Stimulated activated CD8-positive, alpha-beta memory T cell treated with anti-CD3 and anti-CD28 coated beads, Interleukin-12 subunit alpha, Interleukin-12 subunit beta, amount 100 ng/mL, for 1 hour (primary cell): ENCODE results near the gene FAP.

Experiments used
- DNase-seq: peaks from one replicate; pipeline ENCODE4 v3.0.0-alpha.2; 2020; ENCODE audit warnings: low read depth

Gene FAP

DNA sequence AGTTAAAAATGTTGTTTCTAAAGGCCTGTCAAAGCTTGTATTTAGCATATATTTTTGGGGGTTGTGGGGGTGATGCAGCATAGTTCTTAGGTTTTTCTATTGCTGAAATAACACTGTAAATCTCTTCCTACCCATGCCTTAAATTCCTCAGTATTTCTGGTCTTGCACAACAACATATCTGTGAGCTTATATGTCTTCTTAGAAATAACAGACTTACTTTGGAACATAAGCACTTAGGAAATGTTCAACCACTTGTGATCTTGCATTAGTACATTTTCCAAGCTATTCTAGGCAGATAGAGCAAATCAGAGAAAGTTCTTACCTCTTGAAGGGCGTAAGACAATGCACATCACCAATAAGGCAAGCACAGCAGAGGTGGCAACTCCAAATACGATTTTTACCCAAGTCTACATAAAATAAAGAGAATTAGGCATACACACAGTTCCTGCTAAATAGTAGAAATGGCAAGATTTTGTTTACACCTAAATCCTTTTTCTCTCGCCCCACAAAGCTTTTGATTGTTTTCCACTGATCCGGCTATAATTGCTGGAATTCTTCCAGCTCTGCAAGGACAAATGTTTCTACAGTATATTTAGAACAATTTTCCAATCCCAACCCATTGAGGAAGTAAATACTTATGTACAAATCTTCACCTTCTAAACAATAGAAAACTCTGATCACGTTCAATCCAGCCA, 512 bp downstream of the FAP start:
- no peak for DNase-seq

GRCh38 chr2:162241571-162241970, 1.7 kb downstream of the FAP start:
- no peak for DNase-seq

DNA sequence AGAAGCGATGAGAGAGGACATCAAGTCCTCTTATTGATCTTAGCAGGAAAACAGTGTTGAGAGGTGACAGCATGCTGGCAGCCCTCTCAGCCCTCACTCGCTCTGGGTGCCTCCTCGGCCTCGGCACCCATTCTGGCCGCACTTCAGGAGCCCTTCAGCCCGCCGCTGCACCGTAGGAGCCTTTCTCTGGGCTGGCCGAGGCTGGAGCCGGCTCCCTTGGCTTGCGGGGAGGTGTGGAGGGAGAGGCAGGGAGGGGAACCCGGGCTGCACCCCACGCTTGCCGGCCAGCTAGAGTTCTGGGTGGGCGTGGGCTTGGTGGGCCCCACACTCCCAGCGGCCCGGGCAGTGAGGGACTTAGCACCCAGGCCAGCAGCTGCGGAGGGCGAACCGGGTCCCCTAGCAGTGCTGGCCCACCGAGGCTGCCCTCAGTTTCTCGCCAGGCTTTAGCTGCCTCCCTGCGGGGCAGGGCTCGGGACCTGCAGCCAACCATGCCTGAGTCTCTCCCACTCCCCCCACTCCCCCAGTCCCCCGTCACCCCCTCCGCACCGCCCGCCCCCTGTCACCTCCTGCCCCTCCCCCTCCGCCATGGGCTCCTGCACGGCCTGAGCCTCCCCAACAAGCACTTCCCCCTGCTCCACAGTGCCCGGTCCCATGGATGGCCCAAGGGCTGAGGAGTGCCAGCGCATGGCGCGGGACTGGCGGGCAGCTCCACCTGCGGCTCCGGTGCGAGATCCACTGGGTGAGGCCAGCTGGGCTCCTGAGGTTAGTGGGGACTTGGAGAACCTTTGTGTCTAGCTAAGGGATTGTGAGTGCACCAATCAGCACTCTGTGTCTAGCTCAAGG, 8.4 kb downstream of the FAP start:
- no peak for DNase-seq

GRCh38 chr2:162233197-162233596, 10.0 kb downstream of the FAP start:
- no peak for DNase-seq

- DNase-seq = no peak
Measured at GRCh38 chr2:162232671-162233070, 10.6 kb downstream of the FAP start.

- no peak for DNase-seq
Measured at GRCh38 chr2:162232027-162232426, 11.2 kb downstream of the FAP start.

GRCh38 chr2:162230761-162231160, 12.5 kb downstream of the FAP start:
- no peak for DNase-seq

GRCh38 chr2:162226836-162227235, 16.4 kb downstream of the FAP start:
- DNase-seq = no peak

GRCh38 chr2:162221064-162221463, 22.2 kb downstream of the FAP start:
- DNase-seq = peak; percentile 40

GRCh38 chr2:162220368-162220767, 22.9 kb downstream of the FAP start:
- no peak for DNase-seq

- no peak for DNase-seq
Measured at GRCh38 chr2:162219426-162219825, 23.8 kb downstream of the FAP start.

DNA sequence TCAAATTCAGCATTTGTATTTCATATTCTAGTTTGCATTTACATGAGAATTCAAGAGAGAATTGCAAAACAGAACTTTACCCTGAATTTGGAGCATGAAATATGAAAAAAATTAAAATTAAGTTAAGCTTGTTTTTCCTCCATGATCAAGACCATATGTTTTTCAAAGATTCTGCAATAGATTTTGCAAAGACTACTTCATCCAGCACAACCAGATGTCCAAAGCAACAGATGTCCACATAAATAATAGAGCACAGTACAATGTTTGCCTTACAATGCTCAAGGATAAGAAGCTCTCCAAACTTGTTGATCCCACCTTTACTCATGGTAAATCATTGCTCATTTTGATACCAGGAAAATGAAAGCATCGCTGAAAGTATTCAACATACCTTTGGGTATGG, 25.6 kb downstream of the FAP start:
- no peak for DNase-seq

GRCh38 chr2:162215162-162215561, 28.1 kb downstream of the FAP start:
- no peak for DNase-seq

- no peak for DNase-seq
Measured at GRCh38 chr2:162212366-162212765, 30.9 kb downstream of the FAP start.

DNA sequence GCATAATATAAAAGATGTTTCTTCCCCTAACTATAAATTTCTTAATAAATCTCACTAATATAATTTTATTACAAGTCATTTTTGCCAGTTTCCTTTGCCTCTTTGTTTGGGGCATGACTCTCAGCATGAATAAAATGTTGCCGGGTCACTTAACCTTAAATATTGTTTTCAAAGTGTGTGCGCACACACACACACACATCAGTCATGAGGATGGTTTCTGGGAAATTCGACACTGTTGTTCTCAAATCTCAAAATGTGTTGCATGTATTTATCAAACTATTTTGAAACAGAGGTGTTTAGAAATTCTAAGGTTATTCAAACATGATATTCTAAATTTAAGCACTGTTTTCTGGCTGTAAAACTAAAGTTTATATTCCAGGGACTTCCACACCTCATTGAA, 31.5 kb downstream of the FAP start:
- DNase-seq = no peak

- DNase-seq = no peak
Measured at GRCh38 chr2:162210385-162210784, 32.9 kb downstream of the FAP start.

DNA sequence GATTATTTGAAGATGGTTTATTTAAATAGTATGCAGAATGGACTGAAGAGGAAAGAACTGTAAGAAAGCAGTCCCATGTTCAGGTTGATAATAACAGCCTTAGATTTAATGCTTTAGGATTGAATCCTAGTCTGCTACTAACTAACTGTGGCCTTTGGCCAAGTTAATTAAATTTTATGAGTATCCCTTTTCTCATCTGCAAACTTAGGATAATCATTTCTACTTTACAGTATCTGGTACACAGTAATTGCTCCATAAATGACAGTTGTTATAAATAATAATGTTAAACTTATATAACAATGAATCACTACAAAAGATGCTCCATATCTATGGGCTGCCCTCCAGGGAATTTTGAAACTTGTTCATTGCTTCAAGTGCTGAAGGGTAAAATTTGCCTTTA, 41.0 kb downstream of the FAP start:
- no peak for DNase-seq

DNA sequence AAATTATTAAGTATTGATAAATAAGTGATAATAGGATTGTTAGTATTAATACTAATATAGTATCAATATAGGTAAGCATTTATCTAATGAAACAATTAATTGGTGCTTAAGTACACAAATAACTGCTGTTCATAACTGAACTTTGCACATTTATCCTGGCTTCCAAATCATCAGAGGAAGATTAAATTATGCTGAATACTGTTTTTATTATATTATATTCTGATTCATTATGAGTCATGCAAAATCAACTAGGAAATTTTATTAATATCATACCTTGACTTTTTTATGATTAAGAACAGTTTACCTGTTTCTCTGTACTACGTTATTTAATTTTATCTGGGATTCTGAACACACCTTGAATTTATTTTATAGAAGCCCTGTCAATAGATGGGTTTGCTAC, 42.6 kb downstream of the FAP start:
- DNase-seq = no peak

DNA sequence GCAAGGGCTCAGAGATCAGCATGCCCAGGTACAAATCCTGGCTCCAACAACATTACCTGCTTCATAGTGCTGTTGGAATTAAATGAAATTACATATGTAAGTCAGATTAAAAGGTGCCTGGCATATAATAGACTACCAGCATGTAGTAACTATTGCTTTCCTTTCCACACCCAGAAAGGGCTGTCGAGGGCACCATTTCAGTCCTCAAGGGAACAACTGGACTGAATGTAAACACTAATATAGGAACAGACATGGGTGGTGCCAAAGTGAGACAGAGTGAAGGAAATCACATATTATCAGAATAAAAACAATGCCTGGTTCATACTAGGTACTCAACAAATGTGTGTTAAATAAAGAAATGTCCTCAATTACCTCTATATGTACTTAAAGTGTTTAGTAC, 43.3 kb downstream of the FAP start:
- DNase-seq = no peak

- no peak for DNase-seq
Measured at GRCh38 chr2:162198239-162198638, 45.0 kb downstream of the FAP start.

DNA sequence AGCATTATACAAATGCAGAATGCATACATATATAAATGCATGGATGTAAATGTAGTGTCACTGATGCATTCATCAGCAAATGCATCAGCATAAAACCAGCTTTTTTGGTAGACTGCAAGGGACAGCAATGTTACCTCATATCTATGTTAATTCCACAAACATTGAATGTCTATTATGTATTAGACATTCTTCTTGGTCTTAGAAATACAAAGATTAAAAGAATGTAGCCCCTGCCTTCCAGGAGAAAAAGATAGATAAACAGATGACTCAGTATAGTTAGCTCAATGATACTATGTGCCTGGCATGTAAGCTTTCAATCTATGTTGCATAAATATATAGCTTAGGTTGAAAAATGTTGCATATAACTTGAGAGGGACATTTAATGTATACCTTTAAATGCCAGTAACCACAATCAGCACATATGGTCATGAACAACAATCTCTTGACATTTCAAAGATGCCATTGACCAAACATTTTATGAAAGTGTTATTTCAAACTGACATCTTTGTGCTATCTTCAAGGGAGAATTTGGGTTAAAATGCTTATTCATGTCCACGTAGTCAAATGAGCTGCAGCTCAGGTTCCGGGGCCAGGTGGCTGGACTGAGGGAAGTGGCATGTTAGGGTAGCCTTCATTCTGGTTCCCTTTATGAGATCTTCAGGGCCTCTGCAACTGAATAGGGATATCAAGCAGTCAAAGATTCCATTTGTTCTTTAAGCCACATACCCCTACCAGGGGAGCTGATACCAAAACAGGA, 46.0 kb downstream of the FAP start:
- DNase-seq = no peak

GRCh38 chr2:162196638-162197037, 46.6 kb downstream of the FAP start:
- DNase-seq = no peak

DNA sequence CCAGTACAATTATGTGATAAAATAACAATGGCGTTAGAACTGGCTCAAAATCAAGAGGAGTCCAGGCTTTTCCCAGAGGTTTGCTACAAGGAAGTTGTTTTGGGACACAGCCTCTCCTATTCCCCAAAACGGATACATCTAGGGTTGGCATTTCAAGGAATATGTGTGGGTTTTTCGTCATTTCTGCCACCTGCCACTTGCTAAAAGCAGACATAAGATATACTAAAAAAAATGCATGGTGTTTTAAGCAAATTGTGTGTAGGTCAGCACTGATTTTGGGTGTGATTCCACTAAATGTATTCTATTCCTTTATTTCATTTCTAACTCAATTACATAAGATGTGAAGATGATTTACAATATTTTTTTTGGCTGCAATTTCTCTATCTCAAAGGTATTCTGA, 54.8 kb downstream of the FAP start:
- DNase-seq = no peak
